ENCODE measurements around the gene IER5. TPM values are rescaled to one million over a fixed set of nuclear protein-coding genes. Genes with fewer than 3 reads are reported as not detected.

Gene IER5
- total RNA-seq, 4 donors from 2014 or later, result 10.7 to 16.7 (median 14.9) TPM

- TF ChIP-seq POLR2AphosphoS5 (IDR thresholded peaks at IDR 0.05) (no peak), POLR2A (IDR thresholded peaks at IDR 0.05) (no peak), EP300 (IDR thresholded peaks at IDR 0.05) (no peak), CTCF (IDR thresholded peaks at IDR 0.05) (no peak)
- H3K4me1 ChIP-seq, result peaks cover 0 to 32% (median 9%) of the 10 kb centered on the region in 3 donors
- no peaks in the 10 kb centered on the region for H3K27me3 ChIP-seq
- H3K9me3 ChIP-seq, result no peaks in the 10 kb centered on the region
- H3K27ac ChIP-seq, result peak overlapping the region in 3 of 4 donors; percentile 32 to 65 (median 53)
- H3K36me3 ChIP-seq, result no peaks in the 10 kb centered on the region
- WGBS, 2 donors (ENCODE audit: low coverage in 1 of 2), result 84 to 87% methylated on average over 11 to 12 of the region's 17 CpGs
- ATAC-seq, result peak; percentile 23
- H3K4me3 ChIP-seq, result no peak overlapping the region
Observed at GRCh38 chr1:181134543-181135436, 46.3 kb downstream of the IER5 start.

GRCh38 chr1:181135437-181135731 lies 46.9 kb downstream of the IER5 start:
- 70 to 83% methylated on average over 1 to 2 of the region's 2 CpGs for WGBS, 2 donors (ENCODE audit: low coverage in 1 of 2)
- no peaks in the 10 kb centered on the region for H3K9me3 ChIP-seq
- H3K4me1 ChIP-seq, result peaks cover 0 to 26% (median 9%) of the 10 kb centered on the region in 3 donors
- peak overlapping the region in 3 of 4 donors; percentile 32 to 65 (median 53) for H3K27ac ChIP-seq
- H3K27me3 ChIP-seq, result no peaks in the 10 kb centered on the region
- H3K36me3 ChIP-seq, result no peaks in the 10 kb centered on the region
- no peak for ATAC-seq
- TF ChIP-seq CTCF (IDR thresholded peaks at IDR 0.05), result peak in 1 of 4 experiments; percentile 36
- no peak for TF ChIP-seq POLR2AphosphoS5 (IDR thresholded peaks at IDR 0.05)
- no peak overlapping the region for H3K4me3 ChIP-seq

- Histone ChIP-seq H3K27me3 (no peaks in the 10 kb centered on the region), H3K36me3 (no peaks in the 10 kb centered on the region), H3K4me1 (peaks cover 0 to 26% (median 9%) of the 10 kb centered on the region in 3 donors), H3K9me3 (no peaks in the 10 kb centered on the region), H3K4me3 (no peak overlapping the region), H3K27ac (peak overlapping the region in 2 of 4 donors; percentile 53 to 65)
- TF ChIP-seq CTCF (IDR thresholded peaks at IDR 0.05) (no peak), EP300 (IDR thresholded peaks at IDR 0.05) (no peak), POLR2A (IDR thresholded peaks at IDR 0.05) (no peak), POLR2AphosphoS5 (IDR thresholded peaks at IDR 0.05) (no peak)
- WGBS, 2 donors (ENCODE audit: low coverage in 1 of 2), result 68 to 76% methylated on average over 5 to 11 of the region's 12 CpGs
- peak; percentile 34 for ATAC-seq
Observed at GRCh38 chr1:181135815-181136737, 47.6 kb downstream of the IER5 start.

- WGBS, 2 donors (ENCODE audit: low coverage in 1 of 2), result 96 to 100% methylated on average over 4 to 5 of the region's 8 CpGs
- H3K4me1 ChIP-seq, result peaks cover 0 to 31% (median 9%) of the 10 kb centered on the region in 3 donors
- no peak for ATAC-seq
- H3K4me3 ChIP-seq, result no peak overlapping the region
- H3K27ac ChIP-seq, result no peak overlapping the region
- no peaks in the 10 kb centered on the region for H3K9me3 ChIP-seq
- H3K27me3 ChIP-seq, result no peaks in the 10 kb centered on the region
- no peaks in the 10 kb centered on the region for H3K36me3 ChIP-seq
- no peak for TF ChIP-seq CTCF (IDR thresholded peaks at IDR 0.05)
- no peak for TF ChIP-seq EP300 (IDR thresholded peaks at IDR 0.05)
- TF ChIP-seq POLR2AphosphoS5 (IDR thresholded peaks at IDR 0.05), result no peak
- no peak for TF ChIP-seq POLR2A (IDR thresholded peaks at IDR 0.05)
Observed at GRCh38 chr1:181136738-181137122, 48.2 kb downstream of the IER5 start.

All from gastroesophageal sphincter (tissue), 4 donors.